NCI-H2227 (cell line): ENCODE data around the gene AGPAT4.
"Not testable (repeated sequence)": the region's sequence is repeated elsewhere in the genome, so short reads cannot be mapped to it uniquely, and the experiment has no call there.

ENCODE experiments used
- DNase-seq: peaks from one replicate; lab custom pipeline; 2025; ENCODE audit not compliant: unreplicated experiment; lab: John Stamatoyannopoulos, UW

AGPAT4 gene

GRCh38 chr6:161228921-161229591, 44.8 kb downstream of the AGPAT4 start:
- DNase-seq: no peak

- DNase-seq: no peak
Observed at GRCh38 chr6:161228096-161228495, 45.8 kb downstream of the AGPAT4 start.

DNA sequence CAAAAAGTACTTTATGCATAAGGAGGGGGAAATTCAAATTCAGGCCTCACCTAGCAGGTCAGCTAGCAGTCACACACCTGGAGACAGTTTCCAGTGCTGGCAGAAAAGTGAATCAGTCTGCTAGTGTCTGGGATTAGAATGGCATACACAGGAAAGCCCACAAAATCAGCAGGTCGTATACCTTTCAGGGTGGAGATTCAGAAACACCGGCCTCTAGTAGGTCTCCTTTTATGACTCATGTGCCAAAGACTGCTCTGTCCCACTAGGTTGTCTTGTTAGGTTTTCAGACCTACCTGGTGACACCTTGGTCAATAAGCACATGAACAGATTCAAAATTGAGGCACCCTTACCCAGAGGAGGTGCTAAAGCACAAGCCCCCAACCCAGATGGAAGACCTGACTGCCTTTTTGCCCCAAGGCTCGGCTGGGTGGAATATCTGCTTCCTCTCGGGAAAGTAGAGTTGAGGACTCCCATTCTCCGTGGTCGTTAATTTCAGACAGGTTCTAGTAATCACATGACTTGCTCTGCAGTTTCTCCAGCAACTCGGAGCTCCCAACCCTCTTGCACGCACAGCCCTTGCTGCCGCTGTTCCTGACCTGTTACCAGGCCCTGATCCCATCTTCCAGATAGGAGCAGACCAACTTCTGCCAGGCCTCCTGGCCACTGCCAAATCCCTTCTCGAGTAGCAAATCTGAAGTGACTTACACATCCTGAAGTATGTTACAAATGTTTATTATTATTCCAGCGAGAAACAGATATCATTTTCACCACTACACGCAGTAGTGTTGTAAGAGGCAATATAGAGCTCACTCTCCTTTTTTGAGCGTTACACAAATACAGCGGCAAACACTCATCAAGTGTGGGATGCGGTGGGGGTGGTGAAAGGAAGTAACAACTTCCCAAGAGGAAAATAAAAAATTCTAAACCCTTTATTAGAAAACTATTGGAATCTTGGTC, 46.6 kb downstream of the AGPAT4 start:
- no peak for DNase-seq

DNA sequence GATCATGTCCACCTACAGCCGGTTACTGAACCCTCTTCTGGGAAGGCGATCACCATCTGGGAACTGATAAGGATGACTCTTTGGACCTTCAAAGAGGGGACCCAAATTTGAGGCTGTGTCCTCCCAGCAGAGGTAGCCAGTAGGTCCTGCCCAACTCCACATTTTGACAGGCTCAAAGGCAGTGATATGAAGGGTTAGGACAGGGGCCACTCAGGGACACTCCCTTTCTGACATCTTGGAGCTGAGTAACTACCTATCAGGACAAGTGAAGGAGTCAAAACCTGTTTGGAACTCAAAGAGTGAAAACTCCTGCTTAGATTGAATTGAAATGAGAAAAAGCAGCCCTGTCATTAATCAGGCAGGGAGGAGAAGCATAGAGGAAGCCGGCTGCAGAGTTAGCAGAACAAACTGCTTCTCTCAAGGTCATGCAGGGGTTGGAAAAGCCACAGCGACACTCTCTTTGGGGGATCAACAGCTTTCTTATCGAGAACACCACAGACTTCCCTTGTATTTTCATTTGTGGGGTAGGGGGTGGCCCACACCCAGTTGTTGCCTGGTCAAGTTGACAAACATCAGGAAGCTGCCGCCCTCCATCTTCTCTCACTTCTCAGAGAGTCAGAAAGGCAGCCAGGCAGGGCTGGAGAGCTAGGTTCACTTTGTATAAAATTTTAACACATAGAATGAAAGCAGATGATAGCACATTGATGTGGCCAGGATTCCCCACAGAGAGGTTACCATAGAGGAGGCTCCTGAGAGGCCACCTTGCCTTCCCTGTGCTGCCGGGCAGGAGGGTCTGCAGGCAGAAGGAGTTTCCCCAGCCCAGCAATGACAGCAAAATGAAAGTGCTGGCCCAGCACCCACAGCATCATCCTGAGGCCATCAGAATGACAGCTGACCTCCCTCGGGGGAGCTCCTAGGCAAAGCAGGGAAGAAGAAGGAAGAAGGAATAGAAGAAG, 47.6 kb downstream of the AGPAT4 start:
- no peak for DNase-seq

DNA sequence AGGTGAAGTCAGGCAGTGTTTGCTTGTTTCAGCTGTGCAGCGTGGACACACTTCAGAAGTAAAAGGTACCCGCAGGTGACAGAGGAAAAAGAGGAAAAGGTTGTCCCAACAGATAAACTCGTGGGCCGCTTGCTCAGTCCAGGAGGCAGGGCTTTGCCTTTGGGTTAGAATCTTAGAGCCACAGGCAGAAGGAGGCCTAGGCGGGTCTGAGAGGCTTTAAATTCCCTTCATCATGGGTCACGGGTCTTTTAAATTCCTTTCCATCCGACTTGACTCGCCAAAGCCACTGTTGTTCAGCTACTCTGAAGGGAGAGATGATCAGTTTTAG, 48.2 kb downstream of the AGPAT4 start:
- no peak for DNase-seq

DNA sequence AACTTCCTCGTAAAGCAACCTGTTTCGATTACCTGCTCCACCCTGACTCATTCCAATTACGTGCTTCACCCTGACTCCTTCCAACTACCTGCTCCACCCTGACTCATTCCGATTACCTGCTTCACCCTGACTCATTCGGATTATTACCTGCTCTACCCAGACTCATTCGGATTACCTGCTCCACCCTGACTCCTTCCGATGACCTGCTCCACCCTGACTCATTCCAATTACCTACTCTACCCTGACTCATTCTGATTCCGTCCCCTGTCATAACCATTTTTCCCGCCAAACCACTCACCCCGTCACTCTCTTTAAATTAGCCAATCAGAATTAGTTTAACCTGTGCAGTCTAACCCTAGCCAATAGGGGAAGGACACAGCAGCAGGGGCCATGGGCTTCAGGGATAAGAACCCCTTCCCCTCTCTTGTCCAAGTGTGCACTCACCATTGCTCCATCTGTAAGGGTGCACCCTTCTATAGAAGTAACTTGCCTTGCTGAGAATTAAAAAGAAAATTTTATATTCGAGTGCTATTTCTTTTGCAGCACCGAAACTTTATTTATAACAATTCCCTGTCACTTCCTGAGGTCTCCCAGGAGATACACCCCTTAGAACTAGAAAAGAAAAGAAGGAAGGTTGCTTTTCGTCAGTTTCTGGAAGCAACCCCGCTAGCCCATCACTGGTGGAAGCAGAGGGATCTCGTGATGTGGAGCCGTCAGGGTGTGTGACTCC, 48.7 kb downstream of the AGPAT4 start:
- DNase-seq: not testable (repeated sequence)

- DNase-seq: no peak
Observed at GRCh38 chr6:161223646-161224045, 50.2 kb downstream of the AGPAT4 start.

DNA sequence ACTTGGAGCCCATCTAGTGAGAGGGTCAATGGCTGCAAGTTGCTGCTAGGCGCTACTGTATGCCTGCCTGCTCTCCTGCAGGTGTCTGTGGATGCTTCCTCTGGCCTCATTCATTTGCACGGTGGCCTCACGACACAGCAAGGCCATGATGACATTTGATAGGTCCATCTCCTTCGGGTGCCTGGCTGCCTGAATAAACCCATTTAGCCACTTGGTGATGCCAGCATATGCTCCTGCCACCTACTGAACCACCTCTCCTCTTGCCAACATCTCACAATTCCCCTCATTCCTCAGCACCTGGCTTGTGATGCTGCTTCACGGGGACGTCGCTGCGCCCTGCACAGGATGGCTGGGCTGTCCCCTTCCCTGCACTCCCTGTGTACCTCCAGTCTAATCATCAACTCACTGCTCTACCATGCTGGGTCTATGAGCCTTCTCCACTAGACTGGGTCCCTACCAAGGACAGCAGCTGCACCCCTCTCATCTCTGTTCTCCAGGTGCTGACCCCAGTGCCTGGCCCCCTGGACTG, 51.1 kb downstream of the AGPAT4 start:
- DNase-seq: no peak

DNA sequence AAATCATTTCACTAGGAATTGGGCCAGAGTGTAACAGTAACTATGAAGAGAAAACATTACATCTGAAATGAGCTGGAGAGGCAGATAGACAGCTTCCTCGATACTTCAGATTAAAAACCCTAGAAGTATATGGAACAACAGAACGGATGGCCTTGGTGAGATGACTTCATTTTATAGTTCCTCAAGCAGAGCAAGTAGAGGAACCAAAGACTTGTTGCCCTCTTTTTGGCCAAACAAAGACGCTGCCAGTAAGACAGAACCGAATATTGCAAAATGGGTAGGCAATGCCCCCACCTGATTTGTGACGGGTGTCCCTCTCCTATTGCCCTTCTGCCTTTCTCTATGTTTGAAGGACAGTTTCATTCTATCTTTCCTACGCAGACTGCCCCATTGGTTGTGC, 53.5 kb downstream of the AGPAT4 start:
- no peak for DNase-seq

DNA sequence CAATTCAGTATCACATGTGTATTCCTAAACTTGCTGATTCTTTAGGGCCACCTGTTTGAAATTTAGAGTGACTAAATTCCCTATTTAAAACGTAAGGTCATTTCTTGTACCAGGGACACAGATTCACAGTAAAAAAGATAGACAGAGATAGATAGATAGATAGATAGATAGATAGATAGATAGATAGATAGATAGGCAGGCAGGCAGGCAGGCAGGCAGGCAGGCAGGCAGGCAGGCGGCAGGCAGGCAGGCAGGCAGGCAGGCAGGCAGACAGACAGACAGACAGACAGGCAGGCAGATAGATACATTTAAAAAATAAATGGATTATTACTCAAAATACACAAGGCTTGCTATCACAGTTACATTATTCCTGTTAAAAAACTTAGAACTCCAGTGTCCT, 54.2 kb downstream of the AGPAT4 start:
- DNase-seq: no peak

GRCh38 chr6:161218222-161218621, 55.6 kb downstream of the AGPAT4 start:
- no peak for DNase-seq

GRCh38 chr6:161217628-161218027, 56.2 kb downstream of the AGPAT4 start:
- DNase-seq: no peak

GRCh38 chr6:161216616-161217205, 57.1 kb downstream of the AGPAT4 start:
- DNase-seq: no peak

DNA sequence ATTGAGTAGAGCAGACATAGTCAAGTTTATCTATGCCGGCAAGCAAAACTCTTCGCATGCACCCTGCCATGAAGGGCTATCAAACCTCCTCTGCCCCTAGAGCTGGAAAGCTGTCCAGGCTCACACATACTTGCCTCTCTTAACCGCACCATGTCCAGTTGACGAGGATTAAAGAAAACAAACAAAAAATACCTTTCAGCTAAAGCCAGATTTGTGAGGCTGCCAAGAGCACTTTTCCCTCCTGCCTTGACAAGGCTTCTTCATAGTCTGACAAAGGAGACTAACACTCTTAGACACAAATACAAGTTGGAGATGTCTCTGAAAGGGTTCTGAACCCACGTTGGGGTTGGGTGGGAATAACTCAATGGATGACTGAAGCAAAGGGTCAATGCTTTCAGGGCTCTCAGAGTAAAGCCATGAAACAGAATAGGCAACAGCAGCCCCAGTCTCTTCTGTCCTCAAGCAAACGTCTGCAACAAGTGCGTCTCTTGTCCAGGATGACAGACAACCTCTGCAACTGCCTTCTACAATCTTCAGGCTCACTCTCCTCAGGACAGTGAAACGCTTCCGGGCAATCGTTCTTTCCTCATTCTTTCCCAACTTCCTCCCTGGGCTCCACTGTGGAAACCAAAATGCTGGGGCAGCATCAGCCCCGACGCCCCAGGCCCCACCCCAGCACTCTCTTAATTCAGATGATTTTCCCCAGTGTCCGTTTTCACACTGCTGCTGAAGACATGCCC, 57.8 kb downstream of the AGPAT4 start:
- DNase-seq: no peak

- no peak for DNase-seq
Observed at GRCh38 chr6:161215193-161215592, 58.7 kb downstream of the AGPAT4 start.

- no peak for DNase-seq
Observed at GRCh38 chr6:161214722-161215121, 59.1 kb downstream of the AGPAT4 start.

DNA sequence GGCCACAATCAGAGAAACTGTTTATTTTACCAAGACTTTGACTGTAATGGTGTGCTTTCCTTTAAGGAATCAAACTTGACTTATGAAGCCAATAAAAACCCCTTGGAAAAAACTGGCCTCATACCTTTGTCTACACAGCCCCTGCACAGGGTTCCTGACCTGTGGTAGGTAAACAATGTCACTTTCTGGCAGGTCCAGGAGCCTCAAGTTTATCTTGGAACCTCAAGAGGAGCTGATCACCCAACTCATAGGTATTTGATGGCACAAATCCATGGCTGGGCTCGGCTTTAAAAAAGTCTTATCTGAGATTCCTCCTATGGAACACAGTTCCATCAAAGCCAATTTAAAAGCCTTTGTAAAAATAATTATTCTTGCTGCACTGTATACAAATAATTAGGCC, 61.0 kb downstream of the AGPAT4 start:
- DNase-seq: no peak

DNA sequence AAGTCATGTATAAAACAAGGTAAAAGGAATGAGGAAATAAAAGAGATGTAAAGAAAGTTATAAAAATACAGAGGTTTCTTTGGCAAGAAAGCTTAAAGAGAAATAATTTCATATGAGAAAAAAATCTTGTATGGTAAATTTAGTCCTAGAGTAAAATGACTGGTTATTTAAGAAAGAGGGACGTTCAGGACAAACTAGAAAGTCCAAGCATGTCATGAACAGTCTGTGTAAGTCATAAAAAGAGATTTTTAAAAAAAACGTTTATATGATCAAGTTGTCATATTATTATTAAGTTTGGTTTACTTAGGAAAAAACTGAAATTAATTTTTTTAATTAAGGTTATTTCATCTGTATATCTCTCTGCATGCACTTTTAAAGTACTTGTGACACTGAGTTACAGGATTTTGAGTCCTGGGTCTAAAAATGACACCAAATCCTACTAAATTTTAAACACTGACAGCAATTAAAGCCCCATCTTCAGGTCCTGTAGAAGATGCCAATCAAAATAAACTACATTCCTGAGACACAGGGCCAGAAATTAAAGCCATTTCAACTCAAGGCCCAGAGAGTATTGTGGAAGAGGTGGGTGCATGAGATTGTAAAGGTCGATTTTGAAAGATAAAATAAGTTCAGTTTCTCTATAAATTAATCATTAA, 62.4 kb downstream of the AGPAT4 start:
- peak; percentile 0 for DNase-seq

GRCh38 chr6:161210857-161211256, 63.0 kb downstream of the AGPAT4 start:
- no peak for DNase-seq
